Stimulated activated CD4-positive, alpha-beta T cell treated with anti-CD3 and anti-CD28 coated beads, Interleukin-2, amount 100 ng/mL, for 4 hours (primary cell): Measurements from ENCODE around the gene HOXA13.

Experiments
- DNase-seq: peaks from one replicate; pipeline ENCODE4 v3.0.0-alpha.2; 2020; ENCODE audit warnings: low read depth

Gene HOXA13

GRCh38 chr7:27148031-27148755 lies 51.7 kb downstream of the HOXA13 start:
- DNase-seq = no peak

DNA sequence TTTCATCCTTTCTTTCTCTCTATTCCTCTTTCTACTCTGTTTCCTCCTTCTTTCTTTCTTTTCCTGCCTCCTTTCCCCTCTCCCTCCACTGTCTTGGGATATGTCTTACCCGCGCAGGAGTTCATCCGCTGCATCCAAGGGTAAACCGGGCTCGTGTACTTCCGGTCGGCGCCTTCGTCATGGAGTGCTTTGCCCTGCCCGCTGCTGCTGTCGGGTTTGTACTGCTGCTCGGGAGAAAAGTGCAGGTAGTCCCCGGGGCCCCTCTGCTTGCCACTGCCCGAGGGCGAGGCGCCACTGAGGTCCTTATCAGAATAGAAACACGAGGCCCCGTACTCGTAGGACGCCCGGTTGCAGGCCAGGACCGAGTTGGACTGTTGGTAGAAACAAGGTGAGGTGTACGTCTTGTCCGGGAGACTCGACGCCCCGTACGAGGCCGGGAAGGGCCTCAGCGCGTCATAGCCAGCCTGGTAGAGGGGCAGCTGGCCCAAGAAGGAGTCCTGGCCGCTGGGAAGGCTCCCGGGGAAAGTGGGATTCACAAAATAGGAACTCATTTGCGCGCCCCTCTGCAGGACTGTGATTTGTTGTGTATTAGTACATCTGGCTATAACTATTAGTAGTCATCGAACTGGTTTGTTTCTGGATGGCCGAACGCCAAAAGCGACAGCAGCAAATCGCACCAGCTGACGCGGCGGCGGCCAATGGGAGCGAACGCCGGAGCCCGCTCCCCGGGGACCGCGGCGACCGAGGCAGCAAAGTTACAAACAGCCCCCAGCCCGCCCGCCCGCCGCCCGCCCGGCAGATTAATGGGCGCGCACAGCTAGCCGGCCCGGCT lies 52.5 kb downstream of the HOXA13 start, which contains the start of gene HOXA6:
Gene HOXA6, minus strand, starts transcription at position 576 of the 832 bp plus-strand sequence. Its CDS starts 25 bp downstream, at position 551.
- DNase-seq = no peak

- DNase-seq = no peak
Observed at GRCh38 chr7:27146491-27147198, 53.2 kb downstream of the HOXA13 start.

- no peak for DNase-seq
Observed at GRCh38 chr7:27145914-27146412, 53.9 kb downstream of the HOXA13 start.

DNA sequence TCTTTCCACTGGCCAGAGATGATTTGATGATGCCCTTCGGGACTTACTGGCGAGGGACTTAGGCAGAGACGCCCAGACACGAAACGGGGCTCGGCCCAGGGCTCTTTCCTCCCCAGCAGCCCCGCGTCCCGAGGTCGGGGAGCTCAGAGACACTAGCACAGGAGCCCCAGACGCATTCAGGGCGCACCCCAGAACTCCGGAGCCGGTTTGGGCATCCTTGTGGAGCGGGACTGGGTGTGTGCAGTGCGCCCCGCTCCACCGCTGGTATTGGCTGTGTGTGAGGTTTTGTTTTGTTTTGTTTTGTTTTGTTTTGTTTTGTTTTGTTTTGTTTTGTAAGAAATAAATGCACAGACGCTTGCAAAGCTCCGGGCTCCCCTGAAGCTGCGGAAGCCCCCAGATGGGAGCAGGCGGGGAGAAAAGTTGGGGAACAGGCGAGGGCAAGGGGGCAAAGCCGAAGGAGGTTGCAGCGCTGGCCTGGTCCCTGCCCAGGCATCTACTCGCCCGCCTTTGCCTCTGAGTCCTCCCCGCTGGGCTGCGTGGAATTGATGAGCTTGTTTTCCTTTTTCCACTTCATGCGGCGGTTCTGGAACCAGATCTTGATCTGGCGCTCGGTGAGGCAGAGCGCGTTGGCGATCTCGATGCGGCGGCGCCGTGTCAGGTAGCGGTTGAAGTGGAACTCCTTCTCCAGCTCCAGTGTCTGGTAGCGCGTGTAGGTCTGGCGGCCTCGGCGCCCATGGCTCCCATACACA lies 54.6 kb downstream of the HOXA13 start:
- DNase-seq = no peak

GRCh38 chr7:27144781-27145164 lies 55.1 kb downstream of the HOXA13 start:
- DNase-seq = no peak
